ENCODE measurements around the gene MAP3K13. TPM values are rescaled to one million over a fixed set of nuclear protein-coding genes. Genes with fewer than 3 reads are reported as not detected.
A peak's percentile ranks its signal among the peaks of the same experiment; 100 is the strongest.

The MAP3K13 gene
- total and polyA plus RNA-seq, 8 donors, result 17.2 to 43.1 (median 23.3) TPM

DNA sequence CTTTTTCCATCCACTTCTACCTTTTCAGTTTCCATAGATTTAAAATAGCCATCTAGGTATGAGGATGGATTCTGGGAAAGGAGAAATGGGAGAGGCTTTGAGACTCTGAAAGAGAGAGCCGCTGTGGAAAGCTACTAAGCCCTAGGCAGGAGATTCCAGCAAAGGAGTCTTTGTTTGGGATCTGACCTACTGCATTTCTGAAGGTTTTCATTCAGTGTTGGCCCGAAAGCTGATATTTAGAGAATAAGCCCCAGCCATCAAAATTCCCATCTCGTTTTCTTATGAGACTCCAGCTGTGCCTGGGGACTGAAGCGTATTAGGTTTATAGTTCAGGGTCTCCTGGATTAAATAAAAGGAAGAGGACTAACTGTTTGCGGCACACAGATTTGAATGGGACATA lies 170.0 kb downstream of the MAP3K13 start:
- H3K27me3 ChIP-seq, result no peaks in the 10 kb centered on the region
- H3K4me3 ChIP-seq, result no peak overlapping the region
- TF ChIP-seq, protein P1, sequence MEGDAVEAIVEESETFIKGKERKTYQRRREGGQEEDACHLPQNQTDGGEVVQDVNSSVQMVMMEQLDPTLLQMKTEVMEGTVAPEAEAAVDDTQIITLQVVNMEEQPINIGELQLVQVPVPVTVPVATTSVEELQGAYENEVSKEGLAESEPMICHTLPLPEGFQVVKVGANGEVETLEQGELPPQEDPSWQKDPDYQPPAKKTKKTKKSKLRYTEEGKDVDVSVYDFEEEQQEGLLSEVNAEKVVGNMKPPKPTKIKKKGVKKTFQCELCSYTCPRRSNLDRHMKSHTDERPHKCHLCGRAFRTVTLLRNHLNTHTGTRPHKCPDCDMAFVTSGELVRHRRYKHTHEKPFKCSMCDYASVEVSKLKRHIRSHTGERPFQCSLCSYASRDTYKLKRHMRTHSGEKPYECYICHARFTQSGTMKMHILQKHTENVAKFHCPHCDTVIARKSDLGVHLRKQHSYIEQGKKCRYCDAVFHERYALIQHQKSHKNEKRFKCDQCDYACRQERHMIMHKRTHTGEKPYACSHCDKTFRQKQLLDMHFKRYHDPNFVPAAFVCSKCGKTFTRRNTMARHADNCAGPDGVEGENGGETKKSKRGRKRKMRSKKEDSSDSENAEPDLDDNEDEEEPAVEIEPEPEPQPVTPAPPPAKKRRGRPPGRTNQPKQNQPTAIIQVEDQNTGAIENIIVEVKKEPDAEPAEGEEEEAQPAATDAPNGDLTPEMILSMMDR (IDR thresholded peaks at IDR 0.05), result no peak
- ATAC-seq (no peak), FAIRE-seq (no peak), DNase-seq (no peak)
- H3K4me1 ChIP-seq, result peaks cover 0 to 11% (median 0%) of the 10 kb centered on the region in 3 donors
- WGBS, 2 donors, result 65 to 67% methylated on average over 5 of the region's 5 CpGs
- no peaks in the 10 kb centered on the region for H3K36me3 ChIP-seq
- intact Hi-C loops (cut with DNase I), result no loop called here
- H3K9me3 ChIP-seq, result no peaks in the 10 kb centered on the region
- H3K27ac ChIP-seq, result no peak overlapping the region

DNA sequence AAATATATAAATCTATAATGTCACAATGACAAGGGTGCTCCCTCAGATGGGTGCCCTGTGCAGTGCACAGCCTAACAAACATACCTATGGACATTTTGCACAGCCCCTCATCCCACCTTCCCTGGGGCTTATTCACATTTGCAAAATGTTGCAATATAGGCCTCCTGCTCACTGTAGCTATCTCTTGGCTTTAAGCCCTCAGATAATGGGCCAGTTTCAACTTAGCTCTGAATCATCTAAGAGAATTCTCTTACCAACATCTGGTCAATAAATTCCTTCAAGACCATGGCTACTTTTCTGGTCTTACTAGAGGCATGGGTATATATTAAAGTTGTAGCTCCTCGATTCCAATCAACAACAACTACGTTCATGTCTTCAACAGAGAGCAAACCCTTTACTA lies 171.6 kb downstream of the MAP3K13 start:
- Histone ChIP-seq H3K4me1 (peaks cover 0 to 11% (median 0%) of the 10 kb centered on the region in 3 donors), H3K36me3 (no peaks in the 10 kb centered on the region), H3K9me3 (no peaks in the 10 kb centered on the region), H3K4me3 (no peak overlapping the region), H3K27me3 (no peaks in the 10 kb centered on the region), H3K27ac (no peak overlapping the region)
- TF ChIP-seq, protein P1 (IDR thresholded peaks at IDR 0.05), result no peak
- ATAC-seq (peak in 2 of 4 donors; percentile 32 to 33), FAIRE-seq (no peak), DNase-seq (no peak)
- intact Hi-C loops (cut with DNase I), result no loop called here
- WGBS, 2 donors, result 68 to 87% methylated on average over 2 of the region's 2 CpGs

DNA sequence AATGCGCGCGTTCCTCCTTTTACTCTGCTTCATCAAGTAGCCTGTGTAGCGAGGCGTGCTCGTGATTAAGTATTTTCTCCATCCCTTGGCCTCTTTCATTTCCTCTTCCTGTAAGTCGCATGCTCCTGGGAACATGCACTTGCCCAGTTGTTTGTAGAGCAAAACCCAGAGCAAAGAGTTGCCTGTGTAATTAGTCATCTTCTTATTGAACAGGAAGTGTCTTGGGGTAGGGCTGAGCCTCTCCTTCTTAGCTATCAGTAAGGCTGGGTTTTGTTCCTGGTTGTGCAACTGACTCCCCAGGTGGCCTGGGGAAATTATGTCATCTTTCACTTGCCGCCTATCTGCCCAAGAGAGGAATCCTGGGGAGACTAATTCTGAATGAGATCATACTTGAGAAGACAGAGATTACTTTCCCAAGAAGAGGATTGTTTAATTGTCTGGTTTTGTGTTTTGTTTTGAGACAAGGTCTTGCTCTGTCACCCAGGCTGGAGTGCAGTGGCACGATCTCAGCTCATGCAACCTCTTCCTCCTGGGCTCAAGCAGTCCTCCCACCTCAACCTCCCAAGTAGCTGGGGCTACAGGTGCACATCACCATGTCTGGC lies 174.5 kb downstream of the MAP3K13 start:
- peak overlapping the region in 2 of 4 donors; percentile 71 to 81 for H3K27ac ChIP-seq
- H3K27me3 ChIP-seq, result no peaks in the 10 kb centered on the region
- intact Hi-C loops (cut with DNase I), result no loop called here
- ATAC-seq (peak; percentile 73 to 95 (median 88)), FAIRE-seq (no peak), DNase-seq (peak in 3 of 6 donors; percentile 22 to 46 (median 36))
- no peak overlapping the region for H3K4me3 ChIP-seq
- TF ChIP-seq, protein P1 (IDR thresholded peaks at IDR 0.05), result no peak
- H3K36me3 ChIP-seq, result no peaks in the 10 kb centered on the region
- peaks cover 0 to 11% (median 0%) of the 10 kb centered on the region in 3 donors for H3K4me1 ChIP-seq
- no peaks in the 10 kb centered on the region for H3K9me3 ChIP-seq
- WGBS, 2 donors, result 52 to 53% methylated on average over 9 of the region's 9 CpGs

Other genes starting within 250 kb of the MAP3K13 start
- under 1 TPM; 0.22 to 0.90 (median 0.37) TPM for gene C3orf70, start 210.1 kb upstream of the MAP3K13 start, total RNA-seq
- gene C3orf70, start 210.1 kb upstream of the MAP3K13 start, polyA plus RNA-seq, result under 1 TPM; 0.27 to 0.45 TPM
- 10 to 100 TPM in 1 of 6 donors, 1 to 10 TPM in 5; 6.1 to 10.4 (median 7.3) TPM for gene EHHADH, start 109.1 kb upstream of the MAP3K13 start, total RNA-seq
- gene EHHADH, start 109.1 kb upstream of the MAP3K13 start, polyA plus RNA-seq, result 1 to 10 TPM; 2.6 to 3.6 TPM
- 10 to 100 TPM in 1 of 6 donors, 1 to 10 TPM in 5; 5.4 to 10.6 (median 6.5) TPM for gene TMEM41A, start 135.9 kb downstream of the MAP3K13 start, total RNA-seq
- gene TMEM41A, start 135.9 kb downstream of the MAP3K13 start, polyA plus RNA-seq, result 1 to 10 TPM; 4.6 to 6.9 TPM
- 10 to 100 TPM in 1 of 6 donors, 1 to 10 TPM in 5; 3.7 to 13.9 (median 5.9) TPM for gene LIPH, start 189.5 kb downstream of the MAP3K13 start, total RNA-seq
- gene LIPH, start 189.5 kb downstream of the MAP3K13 start, polyA plus RNA-seq, result 1 to 10 TPM; 4.0 to 4.6 TPM
- 10 to 100 TPM; 13.4 to 20.7 (median 15.5) TPM for gene SENP2, start 223.2 kb downstream of the MAP3K13 start, total RNA-seq
- gene SENP2, start 223.2 kb downstream of the MAP3K13 start, polyA plus RNA-seq, result 1 to 10 TPM; 5.7 to 7.1 TPM